Esophagus squamous epithelium (tissue), 5 donors: ENCODE data around the gene AP3B1. TPM values are rescaled to one million over a fixed set of nuclear protein-coding genes. Genes with fewer than 3 reads are reported as not detected.

ENCODE experiments used
- DNase-seq: peaks from one replicate; lab custom pipeline; 2025; lab: John Stamatoyannopoulos, UW
- H3K27ac ChIP-seq, 4 donors: fragments of 200-600 bp; sonication (generic); one replicate each; pipeline ENCODE4 v1.5.1; 2016 to 2019; ENCODE audit warnings: mild to moderate bottlenecking in 1 of 4
- H3K27me3 ChIP-seq, 4 donors: fragments of 200-600 bp; sonication (generic); 1 replicate in 3 of 4; 2 replicates in 1 of 4; pipeline versions ENCODE4 v1.5.1 to v1.6.0; 2017 to 2021; ENCODE audit warnings: antibody characterized with exemption in 1 of 4
- H3K36me3 ChIP-seq, 3 donors: fragments of 200-600 bp; sonication (generic); one replicate each; pipeline ENCODE4 v1.5.1; 2016 to 2019
- H3K4me1 ChIP-seq, 3 donors: fragments of 200-600 bp; sonication (generic); one replicate each; pipeline ENCODE4 v1.5.1; 2017 to 2019
- H3K4me3 ChIP-seq, 4 donors: fragments of 200-600 bp; sonication (generic); 1 replicate in 3 of 4; 2 replicates in 1 of 4; pipeline ENCODE4 v1.5.1; 2016 to 2019; ENCODE audit warnings: mild to moderate bottlenecking in 2 of 4, moderate library complexity in 1 of 4
- H3K9me3 ChIP-seq, 3 donors: fragments of 200-600 bp; sonication (generic); one replicate each; pipeline ENCODE4 v1.5.1; 2016 to 2019
- CTCF ChIP-seq, 6 experiments: fragments of 450-650 bp in 4 of 6; fragments of 200-600 bp in 2 of 6; sonication (generic) in 2 of 6; IDR thresholded peaks; one replicate each; pipeline ENCODE4 v1.5.1; 2016 to 2019; ENCODE audit warnings: antibody characterized with exemption in 6 of 6, mild to moderate bottlenecking in 4 of 6, moderate library complexity in 4 of 6
- POLR2A ChIP-seq, 4 donors: fragments of 450-650 bp; IDR thresholded peaks; one replicate each; pipeline ENCODE4 v1.6.1; 2017; ENCODE audit warnings: antibody characterized with exemption in 4 of 4, mild to moderate bottlenecking in 4 of 4, moderate library complexity in 3 of 4
- WGBS, 2 donors: methylation state at CpG; one replicate each; pipeline ENCODE4 v1.1.5; 2018; 5-methylcytosine and 5-hydroxymethylcytosine counted together
- intact Hi-C: fragments of 100-400 bp; cut with DNase I; formaldehyde crosslinking; loops from one replicate; pipeline ENCODE4 v1.15.0; 2022
- total RNA-seq, 4 donors: library from RNA; depleted of rRNA; stranded (reverse); fragments of >200 nt; gene quantifications; one replicate each; pipeline ENCODE4 v1.1.0, GENCODE V29; 2016
- donor health status: DM: yes; HTN: yes; CAD: no.

Gene AP3B1
- total RNA-seq, 4 donors from 2014 or later, result 30.7 to 48.5 (median 41.9) TPM

GRCh38 chr5:78291687-78292086 lies 2.8 kb downstream of the AP3B1 start:
- intact Hi-C loops, result loop anchor here (5.0 kb wide), 1 partner anchor 71 kb away; the partner anchor contains the start of gene SCAMP1
- WGBS, 2 donors, result 65 to 75% methylated on average over 2 of the region's 2 CpGs

GRCh38 chr5:78289911-78290310 lies 4.6 kb downstream of the AP3B1 start:
- intact Hi-C loops, result loop anchor here (5.0 kb wide), 1 partner anchor 72 kb away; the partner anchor contains the start of gene SCAMP1
- H3K4me1 ChIP-seq, result peaks cover 0 to 51% (median 16%) of the 10 kb centered on the region in 3 donors
- WGBS, 2 donors, result 81 to 93% methylated on average over 2 of the region's 2 CpGs
- H3K27me3 ChIP-seq, result no peaks in the 10 kb centered on the region
- no peak overlapping the region for H3K4me3 ChIP-seq
- H3K9me3 ChIP-seq, result no peaks in the 10 kb centered on the region
- H3K27ac ChIP-seq, result no peak overlapping the region
- no peak for TF ChIP-seq CTCF (IDR thresholded peaks at IDR 0.05)
- no peak for TF ChIP-seq POLR2A (IDR thresholded peaks at IDR 0.05)
- DNase-seq, result no peak
- no peaks in the 10 kb centered on the region for H3K36me3 ChIP-seq

More at GRCh38 chr5:78291687-78292086, 2.8 kb downstream of the AP3B1 start:
- H3K4me3 ChIP-seq, result no peak overlapping the region
- H3K27ac ChIP-seq, result no peak overlapping the region
- no peak for DNase-seq
- TF ChIP-seq POLR2A (IDR thresholded peaks at IDR 0.05), result no peak
- TF ChIP-seq CTCF (IDR thresholded peaks at IDR 0.05), result no peak
- no peaks in the 10 kb centered on the region for H3K9me3 ChIP-seq
- no peaks in the 10 kb centered on the region for H3K27me3 ChIP-seq
- no peaks in the 10 kb centered on the region for H3K36me3 ChIP-seq
- peaks cover 0 to 59% (median 24%) of the 10 kb centered on the region in 3 donors for H3K4me1 ChIP-seq

- no peaks in the 10 kb centered on the region for H3K36me3 ChIP-seq
- DNase-seq, result no peak
- H3K4me3 ChIP-seq, result no peak overlapping the region
- no peak for TF ChIP-seq CTCF (IDR thresholded peaks at IDR 0.05)
- TF ChIP-seq POLR2A (IDR thresholded peaks at IDR 0.05), result no peak
- peaks cover 0 to 43% (median 15%) of the 10 kb centered on the region in 3 donors for H3K4me1 ChIP-seq
- no peaks in the 10 kb centered on the region for H3K27me3 ChIP-seq
- intact Hi-C loops, result no loop called here
- 76 to 90% methylated on average over 3 of the region's 3 CpGs for WGBS, 2 donors
- no peak overlapping the region for H3K27ac ChIP-seq
- no peaks in the 10 kb centered on the region for H3K9me3 ChIP-seq
These were observed 6.3 kb downstream of the AP3B1 start for GRCh38 chr5:78288246-78288645.

- WGBS, 2 donors, result 19 to 29% methylated on average over 2 of the region's 2 CpGs
- peaks cover 0 to 39% (median 12%) of the 10 kb centered on the region in 3 donors for H3K4me1 ChIP-seq
- H3K9me3 ChIP-seq, result no peaks in the 10 kb centered on the region
- intact Hi-C loops, result no loop called here
- H3K27me3 ChIP-seq, result no peaks in the 10 kb centered on the region
- no peak overlapping the region for H3K4me3 ChIP-seq
- no peak for TF ChIP-seq CTCF (IDR thresholded peaks at IDR 0.05)
- TF ChIP-seq POLR2A (IDR thresholded peaks at IDR 0.05), result no peak
- no peaks in the 10 kb centered on the region for H3K36me3 ChIP-seq
- DNase-seq, result no peak
- H3K27ac ChIP-seq, result no peak overlapping the region
These were observed 6.7 kb downstream of the AP3B1 start for GRCh38 chr5:78287833-78288232.

GRCh38 chr5:78287169-78287568 lies 7.3 kb downstream of the AP3B1 start:
- H3K36me3 ChIP-seq, result no peaks in the 10 kb centered on the region
- no peak overlapping the region for H3K27ac ChIP-seq
- peaks cover 0 to 32% (median 10%) of the 10 kb centered on the region in 3 donors for H3K4me1 ChIP-seq
- DNase-seq, result no peak
- no peaks in the 10 kb centered on the region for H3K27me3 ChIP-seq
- no peak overlapping the region for H3K4me3 ChIP-seq
- intact Hi-C loops, result no loop called here
- no peaks in the 10 kb centered on the region for H3K9me3 ChIP-seq
- no peak for TF ChIP-seq POLR2A (IDR thresholded peaks at IDR 0.05)
- TF ChIP-seq CTCF (IDR thresholded peaks at IDR 0.05), result no peak
